Spinal cord (tissue), 10 donors: Measurements from ENCODE around the gene VPS54. TPM values are rescaled to one million over a fixed set of nuclear protein-coding genes. Genes with fewer than 3 reads are reported as not detected.

Source experiments
- DNase-seq, 6 donors: peaks; one replicate each; pipeline versions ENCODE4 v3.0.0 to v3.0.0-alpha.2; 2013 to 2015; ENCODE audit warnings: low spot score in 6 of 6, low read depth in 4 of 6
- H3K27ac ChIP-seq: one replicate; pipeline ENCODE4 v1.5.1; 2013; ENCODE audit warnings: low read depth, low read length, control low read depth
- H3K27me3 ChIP-seq: one replicate; pipeline ENCODE4 v1.6.1; 2013; ENCODE audit warnings: low read length; ENCODE audit not compliant: control insufficient read depth, insufficient read depth
- H3K36me3 ChIP-seq: one replicate; pipeline ENCODE4 v1.6.1; 2013; ENCODE audit warnings: low read length; ENCODE audit not compliant: control insufficient read depth, insufficient read depth
- H3K4me1 ChIP-seq: one replicate; pipeline ENCODE4 v1.6.1; 2013; ENCODE audit warnings: low read length; ENCODE audit not compliant: control insufficient read depth, insufficient read depth
- H3K4me3 ChIP-seq: one replicate; pipeline ENCODE4 v1.5.1; 2013; ENCODE audit warnings: low read depth, low read length, control low read depth
- H3K9me3 ChIP-seq: one replicate; pipeline ENCODE4 v1.6.1; 2013; ENCODE audit warnings: low read length; ENCODE audit not compliant: control insufficient read depth, insufficient read depth
- WGBS: methylation state at CpG from one replicate; pipeline ENCODE4 v1.1.5; 2013; ENCODE audit warnings: missing lambda C conversion rate; ENCODE audit not compliant: insufficient coverage; 5-methylcytosine and 5-hydroxymethylcytosine counted together
- polyA plus RNA-seq, 2 donors: library from polyadenylated mRNA; unstranded; fragments of 120-200 nt; gene quantifications; one replicate each; pipeline ENCODE4 v1.2.1, GENCODE V29; 2013; ENCODE audit not compliant: insufficient read length in 2 of 2
- total RNA-seq, 2 donors: library from RNA; depleted of rRNA in 1 of 2; stranded (reverse); fragments of 120-200 nt in 1 of 2; fragments of >200 nt in 1 of 2; gene quantifications; one replicate each; pipeline versions ENCODE4 v1.2.3 to v1.2.4, GENCODE V29; 2013 to 2014
- donor health status: healthy.

Gene VPS54
- total and polyA plus RNA-seq, 4 donors: 25.5 to 42.8 (median 30.1) TPM

GRCh38 chr2:63863707-63864106 is 155.5 kb downstream of the VPS54 start:
- H3K4me1 ChIP-seq: no peaks in the 10 kb centered on the region
- WGBS: no CpG with 5 or more reads among the region's 1 CpG
- no peak overlapping the region for H3K4me3 ChIP-seq
- no peaks in the 10 kb centered on the region for H3K9me3 ChIP-seq
- DNase-seq: no peak
- H3K36me3 ChIP-seq: peaks cover 2% of the 10 kb centered on the region
- no peak overlapping the region for H3K27ac ChIP-seq
- no peaks in the 10 kb centered on the region for H3K27me3 ChIP-seq

- no peaks in the 10 kb centered on the region for H3K4me1 ChIP-seq
- no peaks in the 10 kb centered on the region for H3K9me3 ChIP-seq
- peaks cover 5% of the 10 kb centered on the region for H3K36me3 ChIP-seq
- WGBS: no CpG with 5 or more reads among the region's 1 CpG
- no peaks in the 10 kb centered on the region for H3K27me3 ChIP-seq
- no peak overlapping the region for H3K27ac ChIP-seq
- no peak overlapping the region for H3K4me3 ChIP-seq
- DNase-seq: no peak
These were observed 156.4 kb downstream of the VPS54 start for GRCh38 chr2:63862806-63863205.

- Histone ChIP-seq H3K27ac (no peak overlapping the region), H3K4me1 (no peaks in the 10 kb centered on the region), H3K9me3 (no peaks in the 10 kb centered on the region), H3K27me3 (no peaks in the 10 kb centered on the region), H3K4me3 (no peak overlapping the region), H3K36me3 (peaks cover 8% of the 10 kb centered on the region)
- WGBS: 28% methylated on average over 3 of the region's 6 CpGs
- peak in 2 of 6 donors; percentile 53 to 78 for DNase-seq
These were observed 157.9 kb downstream of the VPS54 start for GRCh38 chr2:63861220-63861822.

GRCh38 chr2:63858291-63858690 is 160.9 kb downstream of the VPS54 start:
- H3K27me3 ChIP-seq: no peaks in the 10 kb centered on the region
- no peaks in the 10 kb centered on the region for H3K4me1 ChIP-seq
- DNase-seq: no peak
- no peaks in the 10 kb centered on the region for H3K9me3 ChIP-seq
- H3K4me3 ChIP-seq: no peak overlapping the region
- peaks cover 11% of the 10 kb centered on the region for H3K36me3 ChIP-seq
- no CpG with 5 or more reads among the region's 2 CpGs for WGBS
- H3K27ac ChIP-seq: no peak overlapping the region

- Histone ChIP-seq H3K27me3 (no peaks in the 10 kb centered on the region), H3K4me1 (no peaks in the 10 kb centered on the region), H3K4me3 (no peak overlapping the region), H3K9me3 (no peaks in the 10 kb centered on the region), H3K36me3 (peaks cover 11% of the 10 kb centered on the region), H3K27ac (no peak overlapping the region)
- DNase-seq: no peak
- no CpG with 5 or more reads among the region's 5 CpGs for WGBS
These were observed 163.0 kb downstream of the VPS54 start for GRCh38 chr2:63856303-63856603.

- Histone ChIP-seq H3K9me3 (no peaks in the 10 kb centered on the region), H3K27ac (no peak overlapping the region), H3K36me3 (peaks cover 11% of the 10 kb centered on the region), H3K27me3 (no peaks in the 10 kb centered on the region), H3K4me3 (no peak overlapping the region), H3K4me1 (no peaks in the 10 kb centered on the region)
- DNase-seq: no peak
- WGBS: 92% methylated on average over 6 of the region's 14 CpGs
These were observed 163.6 kb downstream of the VPS54 start for GRCh38 chr2:63855418-63856302.

- Histone ChIP-seq H3K9me3 (no peaks in the 10 kb centered on the region), H3K27me3 (no peaks in the 10 kb centered on the region), H3K36me3 (peaks cover 9% of the 10 kb centered on the region), H3K4me1 (peaks cover 2% of the 10 kb centered on the region), H3K4me3 (no peak overlapping the region), H3K27ac (no peak overlapping the region)
- 100% methylated on average over 1 of the region's 4 CpGs for WGBS
- DNase-seq: no peak
These were observed 165.5 kb downstream of the VPS54 start for GRCh38 chr2:63853527-63854310.

GRCh38 chr2:63851691-63852311 is 167.4 kb downstream of the VPS54 start:
- H3K36me3 ChIP-seq: peaks cover 3% of the 10 kb centered on the region
- WGBS: no CpG with 5 or more reads among the region's 1 CpG
- H3K27me3 ChIP-seq: no peaks in the 10 kb centered on the region
- no peak overlapping the region for H3K4me3 ChIP-seq
- no peak overlapping the region for H3K27ac ChIP-seq
- H3K4me1 ChIP-seq: peaks cover 2% of the 10 kb centered on the region
- no peak for DNase-seq
- H3K9me3 ChIP-seq: no peaks in the 10 kb centered on the region

- Histone ChIP-seq H3K9me3 (no peaks in the 10 kb centered on the region), H3K27me3 (no peaks in the 10 kb centered on the region), H3K27ac (no peak overlapping the region), H3K4me3 (no peak overlapping the region), H3K36me3 (peaks cover 3% of the 10 kb centered on the region), H3K4me1 (peaks cover 2% of the 10 kb centered on the region)
- no peak for DNase-seq
These were observed 168.6 kb downstream of the VPS54 start for GRCh38 chr2:63850649-63851048.
